GM18508 (cell line): ENCODE measurements around the gene FAT4.

Experiments used
- ATAC-seq: cut with Tn5 transposase; IDR thresholded peaks from one replicate; pipeline ENCODE4 v1.9.1; 2021; ENCODE audit warnings: moderate number of reproducible peaks; ENCODE audit not compliant: insufficient read depth, unreplicated experiment

FAT4 gene

GRCh38 chr4:125314676-125315575 lies at the start of gene FAT4:
Gene FAT4, plus strand, starts transcription at chr4:125314955. Its CDS starts 1,457 bp downstream, at chr4:125316412.
- ATAC-seq = peak; percentile 65

DNA sequence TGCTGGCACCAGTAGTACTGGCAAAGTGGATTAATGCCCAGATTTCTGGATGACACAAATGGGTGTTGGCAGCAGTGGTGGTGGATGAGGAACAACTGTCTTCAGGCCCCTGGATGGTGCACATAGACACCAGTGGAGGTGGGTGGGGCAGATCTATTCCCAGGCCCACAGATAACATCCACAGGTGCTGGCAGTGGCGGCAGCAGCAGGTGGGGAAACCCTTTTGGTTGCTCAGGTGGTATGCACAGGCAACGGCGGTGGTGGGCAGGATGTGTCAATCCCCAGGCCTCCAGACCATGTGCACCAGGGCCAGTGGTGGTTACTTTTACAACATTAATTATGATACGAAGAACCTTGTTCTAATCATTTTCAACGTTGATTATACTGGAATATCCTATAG lies 48.9 kb upstream of the FAT4 start:
- ATAC-seq = no peak

GRCh38 chr4:125266901-125267604 lies 47.7 kb upstream of the FAT4 start:
- ATAC-seq = no peak

DNA sequence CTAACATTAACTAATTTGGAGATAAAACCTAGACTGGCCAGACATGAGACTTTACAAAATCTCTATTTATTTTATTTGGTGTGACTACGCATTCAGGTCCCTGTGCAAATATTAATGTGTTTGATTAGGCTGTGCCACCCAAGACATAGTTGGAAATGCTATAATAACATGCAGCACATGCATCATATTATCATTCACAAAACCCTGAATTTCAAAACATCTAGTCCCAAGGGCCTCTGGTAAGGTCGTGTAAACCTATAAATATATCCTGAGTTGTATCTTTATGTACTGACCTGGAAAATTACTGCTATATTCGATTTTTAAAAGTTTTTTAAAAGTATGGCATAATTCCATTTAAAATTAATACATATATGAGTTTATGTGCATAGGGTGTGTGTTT lies 47.1 kb upstream of the FAT4 start:
- ATAC-seq = no peak

- no peak for ATAC-seq
Measured at GRCh38 chr4:125268068-125268755, 46.5 kb upstream of the FAT4 start.

DNA sequence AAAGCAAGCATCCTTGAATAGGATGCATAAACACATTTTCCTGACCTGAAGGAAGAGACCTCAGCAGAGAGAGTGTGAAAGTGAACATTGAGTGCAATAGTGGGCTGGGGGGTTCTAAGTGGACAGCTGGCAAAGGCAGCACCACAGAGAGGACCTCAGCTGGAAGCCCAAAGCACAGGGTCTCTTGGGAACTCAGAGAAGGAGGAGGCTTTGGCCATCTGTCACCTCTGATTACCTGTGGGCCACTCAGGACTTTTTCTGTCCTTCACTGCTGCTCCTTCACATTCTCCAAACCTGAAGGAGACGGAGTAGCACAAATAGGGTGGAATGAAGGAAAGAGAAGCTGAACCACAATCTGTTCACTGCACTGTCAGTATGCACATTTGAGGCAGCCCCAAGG lies 37.9 kb upstream of the FAT4 start:
- no peak for ATAC-seq

DNA sequence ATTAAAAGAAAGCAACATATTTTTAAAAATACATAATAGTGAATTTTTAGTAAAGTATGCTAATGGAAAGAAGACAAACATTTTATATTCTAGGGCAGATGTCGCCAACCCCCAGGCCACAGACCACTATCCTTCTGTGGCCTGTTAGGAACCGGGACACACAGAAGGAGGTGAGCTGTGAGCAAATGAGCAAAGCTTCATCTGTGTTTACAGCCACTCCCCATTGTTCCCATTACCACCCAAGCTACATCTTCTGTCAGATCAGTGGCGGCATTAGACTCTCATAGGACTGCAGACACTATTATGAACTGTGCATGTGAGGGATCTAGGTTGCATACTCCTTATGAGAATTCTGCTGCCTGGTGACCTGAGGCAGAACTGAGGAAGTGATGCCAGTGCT lies 37.0 kb upstream of the FAT4 start:
- ATAC-seq = no peak

- ATAC-seq = no peak
Measured at GRCh38 chr4:125280892-125281403, 33.8 kb upstream of the FAT4 start.

- no peak for ATAC-seq
Measured at GRCh38 chr4:125283707-125284279, 31.0 kb upstream of the FAT4 start.

DNA sequence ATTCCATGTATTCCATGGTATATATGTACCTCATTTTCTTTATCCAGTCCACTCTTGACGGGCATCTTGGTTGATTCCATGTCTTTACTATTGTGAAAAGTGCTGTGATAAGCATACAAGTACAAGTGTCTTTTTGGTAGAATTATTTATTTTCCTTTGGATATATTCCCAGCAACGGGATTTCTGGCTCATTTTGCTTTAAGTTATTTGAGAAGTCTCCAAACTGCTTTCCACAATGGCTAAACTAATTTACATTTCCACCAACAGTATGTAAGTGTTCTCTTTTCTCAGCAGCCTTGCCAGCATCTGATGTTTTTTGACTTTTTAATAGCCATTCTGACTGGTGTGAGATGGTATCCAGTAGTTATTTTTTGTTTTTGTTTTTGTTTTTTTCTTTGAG lies 17.6 kb upstream of the FAT4 start:
- no peak for ATAC-seq

GRCh38 chr4:125303058-125303457 lies 11.7 kb upstream of the FAT4 start:
- ATAC-seq = no peak

- no peak for ATAC-seq
Measured at GRCh38 chr4:125303821-125304220, 10.9 kb upstream of the FAT4 start.

- ATAC-seq = no peak
Measured at GRCh38 chr4:125306112-125306511, 8.6 kb upstream of the FAT4 start.

DNA sequence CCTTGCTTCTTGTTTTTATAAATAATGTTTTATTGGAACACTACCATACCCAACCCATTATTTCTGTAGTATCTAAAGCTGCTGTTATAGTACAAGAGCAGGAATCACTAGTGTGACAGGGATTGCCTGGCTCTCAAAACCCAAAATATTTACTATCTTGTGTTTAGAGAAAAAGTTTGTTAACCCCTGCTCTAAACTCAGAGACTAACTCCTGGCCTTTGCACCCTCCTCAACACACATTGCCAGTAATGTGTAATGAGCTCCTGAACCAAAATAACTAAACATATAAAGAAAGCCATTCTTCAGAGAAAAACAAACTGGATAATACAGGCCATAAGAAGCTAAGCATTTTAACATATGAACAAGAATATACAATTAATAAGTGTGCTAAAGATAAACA lies 8.2 kb upstream of the FAT4 start:
- ATAC-seq = no peak

DNA sequence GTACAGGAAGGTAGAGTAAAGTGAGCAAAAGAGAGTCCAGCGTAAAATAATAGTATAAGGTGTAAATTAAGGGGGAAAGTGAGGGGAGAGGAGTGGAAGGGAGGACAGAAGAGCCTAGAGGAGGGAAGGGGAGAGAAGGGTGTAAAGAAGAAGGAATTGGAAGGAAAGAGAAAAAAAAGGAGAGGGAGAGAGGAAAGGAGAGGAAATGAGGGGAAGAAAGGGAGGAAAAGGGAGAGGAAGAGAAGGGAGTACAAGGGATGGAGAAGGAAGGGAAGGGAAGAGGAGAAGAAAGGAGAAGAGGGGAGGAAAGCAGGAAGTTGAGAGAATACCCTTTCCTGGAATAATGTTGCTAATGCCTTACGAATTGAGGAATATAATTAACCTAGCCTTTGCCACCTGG lies 3.3 kb upstream of the FAT4 start:
- no peak for ATAC-seq

GRCh38 chr4:125313497-125313896 lies 1.3 kb upstream of the FAT4 start:
- peak; percentile 56 for ATAC-seq

GRCh38 chr4:125313989-125314667 lies 627 bp upstream of the FAT4 start:
- ATAC-seq = no peak

DNA sequence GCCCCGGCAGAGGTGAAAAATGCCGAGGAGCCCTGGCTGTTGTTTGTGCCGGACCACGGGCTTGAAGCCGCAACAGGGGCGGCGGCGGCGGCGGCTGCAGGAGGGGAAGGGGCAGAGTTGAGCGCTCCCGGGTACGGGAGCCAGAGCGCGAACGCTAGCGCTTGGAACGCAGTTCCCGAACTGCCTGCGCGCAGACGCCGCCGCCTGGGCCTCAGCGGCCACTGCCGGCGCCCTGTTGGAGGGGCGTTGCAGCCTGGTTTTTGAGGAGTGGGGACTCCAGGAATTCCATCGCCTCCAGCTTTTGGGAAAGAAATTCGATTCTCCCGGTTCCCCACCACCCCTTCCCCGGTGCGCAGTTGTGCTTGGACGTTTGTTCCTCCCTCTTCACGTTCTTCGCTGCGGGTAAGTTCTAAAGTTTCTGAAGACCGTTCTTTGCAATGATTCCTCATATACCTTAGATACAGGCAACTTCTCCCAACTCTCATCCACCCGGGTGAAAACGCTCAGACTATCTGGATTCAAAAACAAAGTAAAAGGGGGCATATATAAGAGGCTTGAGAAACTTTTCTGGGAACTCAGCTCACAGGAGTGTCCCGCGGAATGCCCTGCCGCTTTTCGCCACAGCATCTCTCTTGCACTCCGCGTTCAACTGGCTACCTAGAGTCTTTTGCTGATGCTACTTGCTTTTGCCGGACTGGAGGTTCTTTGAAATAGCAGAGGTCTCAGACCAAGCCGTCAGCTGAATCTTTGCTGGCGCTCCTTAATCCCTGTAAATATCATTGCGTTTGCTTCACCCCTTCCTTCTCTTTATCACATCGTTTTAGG lies 1.0 kb downstream of the FAT4 start:
- no peak for ATAC-seq

GRCh38 chr4:125316401-125316790 lies 1.6 kb downstream of the FAT4 start:
- ATAC-seq = no peak
